Activated T-cell treated with anti-CD3 and anti-CD28 coated beads for 1 hour (primary cell): ENCODE measurements around the gene PLEKHF1.
A peak's percentile ranks its signal among the peaks of the same experiment; 100 is the strongest.

Experiments
- DNase-seq: peaks from one replicate; pipeline ENCODE4 v3.0.0-alpha.2; 2020; ENCODE audit warnings: low read depth

The PLEKHF1 gene

DNA sequence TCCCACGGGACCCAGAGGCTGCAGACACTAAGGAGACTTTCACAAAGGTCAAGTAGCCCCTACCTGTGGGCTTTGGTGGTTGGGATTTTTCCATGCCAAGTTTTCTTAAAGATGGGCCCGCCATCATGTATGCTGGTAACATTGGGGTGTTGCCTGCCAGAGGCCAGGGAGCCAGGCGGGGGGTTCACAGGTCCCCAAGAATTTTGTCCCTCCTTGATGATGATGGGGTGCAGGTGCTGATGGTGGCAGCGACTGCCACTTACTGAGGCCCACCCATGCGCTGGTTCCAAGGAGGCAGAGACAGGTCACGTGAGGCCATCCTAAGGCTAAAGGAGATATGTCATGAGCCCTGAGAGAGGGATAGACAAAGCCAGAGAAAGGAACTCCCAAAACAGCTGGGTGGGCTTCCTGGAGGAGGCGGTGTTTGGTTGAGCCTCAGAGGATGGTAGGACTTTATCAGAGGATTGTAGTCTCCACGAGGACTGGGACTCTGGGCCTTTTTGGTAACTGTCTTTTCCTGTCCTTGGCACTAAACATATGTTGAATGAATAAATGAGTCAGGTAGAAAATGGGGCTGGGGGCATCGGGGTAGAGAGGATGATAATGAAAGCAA, 14.4 kb downstream of the PLEKHF1 start:
- no peak for DNase-seq

DNA sequence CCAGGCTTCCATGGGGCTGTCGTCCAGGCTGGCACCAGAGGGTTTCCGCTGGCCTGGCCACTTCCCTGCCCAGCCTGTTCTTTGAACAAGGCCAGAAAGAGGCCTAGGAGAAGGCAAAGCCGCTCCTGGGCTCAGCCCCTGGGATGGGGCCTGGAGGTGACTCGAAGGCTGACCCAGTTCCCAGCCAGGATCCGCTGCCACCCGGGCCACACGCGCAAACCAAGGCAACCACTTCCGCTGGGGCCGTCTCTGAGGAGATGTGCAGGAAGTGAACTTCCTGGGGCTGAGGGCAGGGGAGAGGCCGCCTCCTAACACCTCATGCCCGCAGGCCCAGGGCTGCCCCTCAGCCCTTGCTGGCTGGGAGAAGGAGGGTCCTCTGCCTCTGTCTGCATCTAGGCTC, 15.2 kb downstream of the PLEKHF1 start:
- DNase-seq = peak; percentile 70

DNA sequence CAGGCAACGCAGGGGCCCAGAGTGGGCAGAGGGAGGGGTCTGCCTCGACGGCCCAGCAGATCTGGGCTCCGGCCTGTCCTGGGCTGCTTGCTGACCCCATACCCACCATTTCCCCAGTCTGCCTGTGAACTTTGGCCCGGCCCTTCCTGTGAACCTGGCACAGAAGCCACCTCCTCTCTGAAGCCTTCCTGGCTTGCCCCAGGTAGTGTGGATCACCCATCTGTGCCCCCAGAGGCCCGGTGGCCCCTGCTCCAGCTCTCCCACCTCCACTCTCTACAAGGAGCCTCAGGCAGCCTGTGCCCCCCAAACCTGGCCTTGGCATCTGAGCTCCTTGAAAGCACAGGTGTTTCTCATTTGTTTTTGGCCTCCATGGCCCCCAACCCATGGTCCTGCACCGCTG, 15.7 kb downstream of the PLEKHF1 start:
- no peak for DNase-seq

DNA sequence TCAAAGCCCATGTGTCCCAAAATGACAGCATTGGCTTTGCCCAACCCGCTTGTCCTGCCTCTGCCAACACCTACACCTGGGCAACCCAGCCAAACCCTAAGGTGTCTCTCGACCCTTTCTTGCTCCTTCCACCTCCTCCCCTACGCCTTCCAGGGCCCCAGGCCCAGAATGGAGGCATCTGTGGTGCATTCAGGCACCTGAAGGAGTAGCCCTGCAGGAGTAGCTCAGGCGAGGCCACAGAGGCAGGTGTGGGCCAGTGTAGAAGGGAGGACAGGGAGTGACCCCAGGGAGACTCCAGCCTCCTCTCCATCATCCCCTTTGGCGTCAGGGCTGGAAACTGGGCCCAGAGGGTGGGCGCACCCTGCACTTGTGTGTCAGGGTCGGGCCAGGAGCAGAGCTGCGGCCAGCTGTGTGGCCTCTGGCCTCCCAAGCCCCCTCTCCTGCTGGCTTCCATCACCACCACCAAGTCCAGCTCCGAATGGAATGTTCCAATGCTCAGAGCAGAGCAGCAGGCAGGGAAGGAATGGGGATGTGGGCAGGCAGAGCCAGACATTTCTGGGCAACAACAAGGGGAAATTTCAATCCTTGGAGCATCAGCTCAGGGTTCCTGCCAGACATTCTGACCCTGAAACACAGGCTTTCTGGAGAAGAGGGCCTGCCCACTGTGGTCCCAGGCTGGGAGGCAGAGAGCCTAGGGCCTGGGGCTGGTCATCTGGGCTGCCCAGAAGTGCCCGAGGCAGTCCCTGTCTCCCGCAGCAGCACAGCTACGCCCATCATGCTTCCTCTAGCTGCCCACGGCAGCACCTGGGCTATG, 16.4 kb downstream of the PLEKHF1 start:
- no peak for DNase-seq

DNA sequence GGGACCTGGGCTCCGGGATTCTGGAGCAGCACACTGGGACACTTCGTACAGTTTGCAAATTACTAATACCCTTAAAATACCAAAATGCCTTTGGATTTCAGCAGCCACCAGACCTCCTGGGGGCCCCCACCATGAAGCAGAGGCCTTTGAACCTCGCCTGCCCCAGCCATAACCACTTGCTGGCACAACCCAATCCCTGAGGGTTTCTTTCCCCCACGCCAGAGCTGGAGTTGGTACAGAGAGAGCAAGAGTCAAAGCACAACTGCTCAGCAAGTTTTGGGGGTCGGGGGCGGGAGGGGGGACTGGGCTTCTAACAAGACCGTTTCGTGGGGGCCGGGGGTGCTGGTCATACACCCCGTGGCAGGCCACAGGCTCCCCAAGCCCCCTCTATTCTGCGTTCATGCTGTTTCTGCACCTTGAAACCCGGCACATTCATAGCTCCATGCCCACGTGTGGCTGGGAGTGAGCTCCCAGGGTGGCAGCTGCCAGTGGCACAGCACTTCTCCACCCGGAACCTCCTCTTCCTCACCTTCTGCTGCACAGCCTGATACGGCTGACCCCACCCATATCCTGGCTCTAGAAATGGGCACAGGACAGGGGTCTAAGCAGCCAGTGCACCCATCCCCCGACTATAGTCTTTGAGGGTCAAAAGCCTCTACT, 17.1 kb downstream of the PLEKHF1 start:
- DNase-seq = no peak

DNA sequence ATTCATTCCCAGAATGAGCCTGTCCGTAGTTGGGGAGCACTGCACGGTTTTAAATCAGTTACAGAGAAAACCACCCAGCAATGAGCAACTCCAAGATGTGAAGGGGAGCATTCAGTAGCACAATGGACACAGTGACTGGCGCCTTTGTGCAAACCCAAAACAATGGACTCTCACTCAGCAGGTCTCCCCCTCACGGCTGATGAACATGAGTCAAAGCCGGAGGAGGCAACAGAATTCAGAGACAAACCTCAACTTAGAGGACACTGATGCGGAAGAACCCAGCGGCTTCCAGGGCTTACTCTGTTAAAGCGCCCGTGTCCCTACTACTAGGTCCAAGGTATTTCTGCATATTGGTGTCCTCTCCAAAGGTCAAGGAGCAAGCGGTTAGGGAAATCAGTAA, 17.7 kb downstream of the PLEKHF1 start:
- DNase-seq = no peak

DNA sequence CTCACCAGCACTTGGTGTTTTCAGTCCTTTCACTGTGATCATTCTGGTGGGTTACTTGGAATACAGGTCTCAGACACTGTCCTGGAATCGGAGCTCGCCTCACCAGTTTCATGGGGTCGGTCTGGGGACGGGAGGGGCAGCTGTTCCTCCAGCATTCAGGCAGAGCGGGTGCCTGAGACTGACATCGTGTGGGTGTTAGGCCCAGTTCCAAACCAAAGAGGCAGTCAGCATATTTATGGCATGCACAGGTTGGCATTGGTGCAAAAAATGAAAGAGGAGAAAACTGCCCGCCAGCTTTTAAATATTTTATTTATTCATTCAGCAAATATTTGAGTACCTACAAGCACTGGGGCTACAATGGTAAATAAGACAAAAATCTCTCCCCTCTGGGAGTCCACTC, 20.1 kb downstream of the PLEKHF1 start:
- DNase-seq = no peak

DNA sequence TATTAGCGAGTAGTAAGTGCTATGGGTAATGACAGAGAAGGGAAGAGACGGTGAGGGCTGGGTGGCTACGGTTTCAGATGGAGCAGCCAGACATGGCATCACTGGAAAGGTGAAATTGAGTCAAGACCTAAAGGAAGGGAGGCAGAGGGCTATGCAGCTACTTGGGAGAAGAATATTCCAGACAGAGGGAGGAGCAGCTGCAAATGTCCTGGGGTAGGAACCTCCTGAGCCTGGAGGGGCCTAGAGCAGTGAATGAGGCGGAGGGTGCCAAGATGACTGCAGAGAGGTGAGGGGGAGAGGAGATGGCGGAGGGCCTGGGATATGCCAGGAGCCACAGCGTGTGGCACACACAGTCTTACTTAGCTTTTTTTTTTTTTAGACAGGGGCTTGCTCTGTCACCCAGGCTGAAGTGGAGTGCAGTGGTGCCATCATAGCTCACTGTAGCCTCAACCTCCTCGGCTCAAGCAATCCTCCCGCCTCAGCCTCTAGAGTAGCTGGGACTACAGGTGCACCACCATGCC, 21.1 kb downstream of the PLEKHF1 start:
- DNase-seq = no peak

DNA sequence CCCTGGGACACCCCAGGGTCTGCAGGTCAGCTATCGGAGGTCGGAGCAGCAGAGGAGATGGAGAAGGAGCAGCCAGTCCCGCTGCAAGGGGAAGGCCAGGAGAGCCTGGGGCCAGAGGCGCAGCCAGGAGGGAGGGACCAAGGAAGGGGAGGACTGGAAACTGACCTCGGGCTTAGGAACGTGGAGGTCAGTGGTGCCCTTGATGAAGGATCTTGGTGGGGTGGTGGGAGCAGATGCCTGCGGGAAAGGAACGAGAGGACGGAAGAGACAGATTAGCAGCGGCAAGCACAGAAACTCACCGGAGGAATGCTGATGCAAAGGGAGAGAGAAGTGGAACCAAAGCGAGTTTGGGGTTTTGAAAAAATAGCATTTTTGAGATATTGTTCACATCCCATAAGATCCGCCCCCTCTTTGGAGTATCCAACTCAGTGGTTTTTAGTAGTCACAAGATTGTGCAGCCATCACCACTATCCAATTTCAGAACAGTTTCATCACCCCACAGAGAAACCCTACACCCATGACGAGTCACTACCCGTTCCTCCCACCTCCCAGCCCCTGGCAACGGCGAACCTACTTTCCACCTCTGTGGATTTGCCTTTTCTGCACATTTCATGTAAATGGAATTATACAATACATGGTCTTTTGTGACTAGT, 22.1 kb downstream of the PLEKHF1 start:
- DNase-seq = no peak

DNA sequence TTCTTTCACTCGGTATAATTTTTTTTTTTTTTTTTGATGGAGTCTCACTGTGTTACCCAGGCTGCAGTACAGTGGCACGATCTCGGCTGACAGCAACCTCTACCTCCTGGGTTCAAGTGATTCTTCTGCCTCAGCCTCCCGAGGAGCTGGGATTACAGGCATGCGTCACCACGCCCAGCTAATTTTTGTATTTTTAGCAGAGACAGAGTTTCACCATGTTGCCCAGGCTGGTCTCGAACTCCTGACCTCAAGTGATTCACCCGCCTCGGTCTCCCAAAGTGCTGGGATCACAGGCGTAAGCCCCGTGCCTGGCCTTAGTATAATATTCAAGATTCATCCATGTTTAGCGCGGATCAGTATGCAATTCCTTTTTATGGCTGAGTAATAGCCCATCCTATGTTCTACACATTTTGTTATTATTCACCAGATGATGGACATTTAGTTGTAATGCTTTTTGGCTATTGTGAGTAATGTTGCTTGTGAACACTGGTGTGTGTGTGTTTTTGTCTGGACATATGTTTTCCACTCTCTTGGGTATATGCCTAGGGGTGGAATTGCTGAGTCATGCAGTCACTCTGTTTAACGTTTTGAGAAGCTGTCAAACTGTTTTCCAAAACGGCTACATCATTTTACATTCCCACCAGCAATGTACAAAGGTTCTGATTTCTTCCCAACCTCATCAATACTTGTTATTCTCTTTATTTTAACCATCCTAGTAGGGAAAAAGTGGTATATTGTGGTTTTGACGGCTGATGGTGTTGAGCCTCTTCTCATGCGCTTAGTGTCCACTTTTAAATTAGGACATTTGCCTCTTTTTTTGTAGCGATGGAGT, 22.9 kb downstream of the PLEKHF1 start:
- DNase-seq = no peak

DNA sequence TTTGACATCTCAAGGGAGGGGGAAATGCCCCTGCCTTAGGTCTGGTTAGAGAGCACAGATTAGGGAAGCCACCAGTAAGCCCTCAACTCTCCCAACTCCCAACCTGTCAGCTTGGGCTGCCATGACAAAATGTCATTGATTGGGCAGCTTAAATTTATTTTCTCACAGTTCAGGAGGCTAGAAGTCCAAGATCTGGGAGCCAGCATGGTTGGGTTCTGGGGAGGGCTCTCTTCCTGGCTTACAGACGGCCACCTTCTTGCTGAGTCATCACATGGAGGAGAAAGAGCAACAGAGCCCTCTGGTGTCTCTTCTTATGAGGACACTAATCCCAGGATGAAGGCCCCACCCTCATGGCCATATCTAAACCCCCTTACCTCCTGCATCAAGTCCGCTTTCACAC, 25.6 kb downstream of the PLEKHF1 start:
- no peak for DNase-seq

DNA sequence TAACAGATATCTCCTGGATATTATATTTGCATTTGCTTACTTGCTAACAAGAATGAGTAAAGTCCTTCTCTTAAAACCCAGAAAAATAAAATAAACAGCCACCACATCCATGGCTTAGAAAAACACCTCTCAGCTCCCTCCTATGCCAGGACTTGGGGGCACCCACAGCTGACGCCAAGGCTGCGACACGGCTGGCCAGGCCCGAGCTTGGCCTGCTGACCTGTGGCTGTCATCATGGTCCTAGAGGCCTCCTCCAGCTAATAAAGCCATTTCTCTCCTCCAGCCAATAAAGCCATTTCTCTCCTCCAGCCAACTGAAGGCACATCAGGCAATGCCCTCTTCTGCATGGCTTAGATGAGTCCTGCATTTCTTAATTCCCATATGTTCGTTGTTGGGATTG, 28.9 kb downstream of the PLEKHF1 start:
- DNase-seq = no peak

DNA sequence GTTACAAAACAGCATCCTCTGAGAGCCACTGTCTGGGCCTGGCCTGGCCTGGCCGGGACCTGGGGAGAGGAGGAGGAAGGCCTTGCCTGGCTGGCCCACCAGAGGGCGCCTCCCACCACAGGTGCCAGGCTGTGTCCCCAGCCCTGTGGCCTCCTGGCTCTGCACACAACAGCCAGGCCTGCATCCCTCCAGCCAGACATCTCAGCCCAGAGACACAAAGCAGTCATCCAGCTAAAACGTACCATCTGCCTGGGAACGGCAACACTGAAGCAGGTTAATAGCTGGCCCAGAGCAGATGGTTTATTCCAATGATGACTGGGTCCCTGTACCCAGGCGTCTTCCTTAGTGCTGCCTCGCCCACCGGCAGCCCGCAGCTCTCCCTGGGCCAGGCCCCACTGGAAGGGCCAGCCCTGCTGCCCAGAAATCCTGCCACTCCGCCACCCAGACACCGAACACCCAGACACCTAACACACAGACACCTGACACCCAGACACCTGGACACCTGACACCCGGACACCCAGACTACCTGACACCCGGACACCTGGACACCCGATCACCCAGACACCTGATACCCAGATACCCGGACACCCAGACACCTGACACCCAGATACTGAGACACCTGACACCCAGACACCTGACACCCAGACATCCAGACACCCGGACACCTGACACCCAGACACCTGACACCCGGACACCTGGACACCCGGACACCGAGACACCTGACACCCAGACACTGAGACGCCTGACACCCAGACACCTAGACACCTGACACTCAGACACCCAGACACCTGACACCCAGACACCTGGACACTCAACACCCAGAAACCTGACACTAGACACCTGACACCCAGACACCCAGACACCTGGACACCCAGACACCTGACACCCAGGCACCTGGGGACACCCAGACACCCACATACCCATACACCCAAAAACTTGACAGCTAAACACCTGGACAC, 29.7 kb downstream of the PLEKHF1 start:
- peak; percentile 77 for DNase-seq

DNA sequence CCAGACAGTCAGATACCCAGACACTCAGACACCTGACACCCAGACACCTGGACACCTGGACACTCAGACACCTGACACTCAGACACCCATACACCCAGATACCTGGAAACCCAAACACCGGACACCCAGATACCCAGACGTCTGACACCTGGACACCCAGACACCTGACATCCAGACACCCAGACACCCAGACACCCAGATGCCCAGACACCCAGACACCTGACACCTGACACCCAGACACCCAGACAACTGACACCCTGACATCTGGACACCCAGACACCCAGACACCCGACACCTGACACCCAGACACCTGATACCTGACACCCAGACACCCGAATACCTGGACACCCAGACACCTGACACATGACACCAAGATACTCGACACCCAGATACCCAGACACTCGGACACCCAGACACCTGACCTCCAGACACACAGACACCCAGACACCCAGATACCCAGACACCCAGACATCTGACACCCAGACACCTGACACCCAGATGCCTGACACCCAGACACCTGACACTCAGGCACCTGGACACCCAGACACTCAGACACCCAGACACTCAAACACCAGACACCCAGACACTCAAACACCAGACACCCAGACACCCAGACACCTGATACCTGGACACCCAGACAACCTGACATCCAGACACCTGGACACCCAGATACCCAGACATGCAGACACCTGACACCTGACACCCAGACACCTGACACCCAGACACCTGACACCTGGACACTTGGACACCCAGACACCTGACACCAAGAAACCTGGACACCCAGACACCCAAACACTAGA, 30.7 kb downstream of the PLEKHF1 start:
- no peak for DNase-seq

DNA sequence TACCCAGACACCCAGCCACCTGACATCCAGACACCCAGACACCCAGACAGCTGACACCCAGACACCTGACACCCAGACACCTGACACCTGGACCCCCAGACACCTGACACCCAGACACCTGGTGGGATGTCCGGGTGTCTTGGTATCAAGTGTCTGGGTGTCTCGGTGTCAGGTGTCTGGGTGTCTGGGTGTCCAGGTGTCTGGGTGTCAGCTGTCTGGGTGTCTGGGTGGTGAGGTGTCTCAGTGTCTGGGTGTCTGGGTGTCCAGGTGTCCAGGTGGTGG, 31.2 kb downstream of the PLEKHF1 start:
- no peak for DNase-seq

DNA sequence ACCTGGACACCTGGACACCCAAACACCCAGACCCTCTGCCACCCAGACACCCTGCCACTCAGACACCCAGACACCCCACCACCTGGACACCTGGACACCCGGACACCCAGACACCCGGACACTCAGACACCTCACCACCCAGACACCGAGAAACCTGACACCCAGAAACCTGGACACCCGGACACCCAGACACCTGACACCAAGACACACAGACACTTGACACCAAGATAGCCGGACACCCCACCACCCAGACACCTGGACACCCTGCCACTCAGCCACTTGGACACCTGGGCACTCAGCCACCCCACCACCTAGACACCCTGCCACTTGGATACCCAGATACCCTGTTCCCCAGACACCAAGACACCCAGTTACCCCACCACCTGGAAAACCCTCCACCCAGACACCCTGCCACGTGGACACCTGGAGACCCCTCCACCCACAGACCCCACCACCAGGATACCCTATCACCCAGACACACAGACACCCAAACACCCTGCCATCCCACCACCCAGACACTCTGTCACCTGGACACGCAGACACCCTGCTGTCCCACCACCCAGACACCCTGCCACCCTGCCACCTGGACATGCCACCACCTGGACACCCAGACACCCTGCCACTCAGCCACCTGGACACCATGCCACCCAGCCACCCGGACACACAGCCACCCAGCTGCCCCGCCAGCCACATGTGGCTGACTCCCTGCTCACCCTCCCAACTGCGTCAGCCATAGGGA, 32.4 kb downstream of the PLEKHF1 start:
- no peak for DNase-seq

DNA sequence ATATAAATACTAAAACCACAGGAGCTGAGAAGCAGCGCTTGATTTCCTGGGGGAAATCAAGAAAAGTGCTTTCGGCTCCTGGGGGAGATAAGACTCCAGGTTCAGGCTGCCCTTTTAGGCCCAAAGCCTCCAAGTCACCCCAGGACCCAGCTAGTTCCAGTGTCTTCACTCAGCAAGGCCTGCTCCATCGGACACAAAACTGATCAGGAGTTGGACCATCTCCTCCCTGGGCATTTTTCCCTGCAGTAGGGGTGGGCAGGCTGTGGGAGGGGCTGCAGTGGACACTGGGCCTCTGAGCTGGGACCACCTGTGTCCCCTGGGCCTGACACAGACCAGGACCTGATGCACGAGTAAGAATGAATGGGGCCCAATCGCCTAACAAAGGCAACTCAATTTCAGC, 34.6 kb downstream of the PLEKHF1 start:
- no peak for DNase-seq

DNA sequence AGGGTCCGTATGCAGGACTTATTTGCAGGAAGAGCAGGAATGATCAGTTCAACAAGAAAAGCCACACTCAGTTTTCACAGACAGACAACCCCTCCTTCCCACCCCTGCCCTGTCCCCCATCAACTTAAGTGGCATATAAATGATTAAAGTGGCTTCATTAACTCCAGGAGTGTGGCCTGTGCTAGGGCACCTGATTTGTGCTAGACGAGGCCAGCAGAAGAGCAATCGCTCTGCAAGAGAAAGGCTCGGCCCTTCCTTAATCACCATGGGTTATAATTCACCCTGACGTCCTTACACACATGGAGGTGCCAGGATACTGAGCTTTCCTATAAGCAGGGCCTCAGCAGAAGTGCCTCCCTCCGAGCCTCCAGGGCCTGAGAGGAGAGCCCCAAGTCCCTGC, 35.2 kb downstream of the PLEKHF1 start:
- DNase-seq = no peak
